ENCODE data around the gene MARCHF6. TPM values are rescaled to one million over a fixed set of nuclear protein-coding genes. Genes with fewer than 3 reads are reported as not detected.

MARCHF6 gene
- total and polyA plus RNA-seq, 2 experiments from 2014 or later, result 70.8 to 77.5 TPM

DNA sequence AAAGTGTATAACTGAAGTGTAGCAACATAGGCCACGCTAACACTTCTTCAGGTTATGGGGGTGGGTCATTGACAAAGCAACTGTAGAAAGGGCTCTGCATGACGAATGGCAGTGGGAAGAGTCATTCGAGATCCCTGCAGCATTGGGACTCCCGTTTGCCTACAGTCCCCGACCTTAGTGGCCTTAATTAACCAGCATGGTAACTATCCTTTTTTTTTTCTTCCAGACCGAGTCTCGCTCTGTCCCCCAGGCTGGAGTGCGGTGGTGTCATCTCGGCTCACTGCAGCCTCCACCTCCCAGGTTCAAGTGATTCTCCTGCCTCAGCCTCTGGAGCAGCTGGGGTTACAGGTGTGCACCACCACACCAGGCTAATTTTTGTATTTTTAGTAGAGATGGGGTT, 31.6 kb upstream of the MARCHF6 start:
- H3K79me2 ChIP-seq (replicated peaks; ENCODE audit: insufficient read depth), result no peaks in the 10 kb centered on the region
- no peaks in the 10 kb centered on the region for H3K36me3 Mint-ChIP-seq (ENCODE audit: low read depth)
- H3K4me2 ChIP-seq, result no peak overlapping the region
- ATAC-seq (no peak), DNase-seq (ENCODE audit: low spot score) (no peak)
- H3K36me3 ChIP-seq (ENCODE audit: insufficient read depth), result no peaks in the 10 kb centered on the region
- H3K4me3 Mint-ChIP-seq, result no peak overlapping the region
- no peaks in the 10 kb centered on the region for H3K4me1 ChIP-seq (ENCODE audit: insufficient read depth)
- no peaks in the 10 kb centered on the region for H3K27me3 ChIP-seq (ENCODE audit: insufficient read depth)
- H3K4me3 ChIP-seq, result no peak overlapping the region
- H4K20me1 ChIP-seq (replicated peaks; ENCODE audit: insufficient read depth), result no peaks in the 10 kb centered on the region
- TF ChIP-seq EZH2 (IDR thresholded peaks at IDR 0.05; ENCODE audit: low read depth, unreplicated experiment), result no peak
- TF ChIP-seq CREB1 (CRISPR knock-in tag; IDR thresholded peaks at IDR 0.05; ENCODE audit: low read depth), result no peak
- no peak for TF ChIP-seq STAT1 (IDR thresholded peaks at IDR 0.05; ENCODE audit: unreplicated experiment)
- no peaks in the 10 kb centered on the region for H3K4me1 Mint-ChIP-seq
- no peak overlapping the region for H3K27ac ChIP-seq (ENCODE audit: low read depth)
- no peaks in the 10 kb centered on the region for H3K9me3 Mint-ChIP-seq
- H3K9me2 ChIP-seq (ENCODE audit: insufficient read depth), result no peaks in the 10 kb centered on the region; the same call in 1 of the 2 replicates
- H3K27ac Mint-ChIP-seq, result no peak overlapping the region
- no peaks in the 10 kb centered on the region for H3F3A ChIP-seq (replicated peaks; ENCODE audit: low read depth)
- no peak overlapping the region for H2AFZ ChIP-seq
- H3K27me3 Mint-ChIP-seq (ENCODE audit: insufficient read depth, low read depth, poor library complexity), result peaks cover 7% of the 10 kb centered on the region

- no peak overlapping the region for H3K4me3 ChIP-seq
- H3K79me2 ChIP-seq (replicated peaks; ENCODE audit: insufficient read depth), result no peaks in the 10 kb centered on the region
- 0 out of 2 replicates have a peak overlapping the region, but pooled peaks have one; percentile 6 for H3K27ac Mint-ChIP-seq
- no peaks in the 10 kb centered on the region for H3K4me1 Mint-ChIP-seq
- H3F3A ChIP-seq (replicated peaks; ENCODE audit: low read depth), result no peaks in the 10 kb centered on the region
- H3K4me3 Mint-ChIP-seq, result no peak overlapping the region
- no peak overlapping the region for H3K4me2 ChIP-seq
- H4K20me1 ChIP-seq (replicated peaks; ENCODE audit: insufficient read depth), result no peaks in the 10 kb centered on the region
- ATAC-seq, result no peak
- H3K9me3 Mint-ChIP-seq, result no peaks in the 10 kb centered on the region
- H3K36me3 ChIP-seq (ENCODE audit: insufficient read depth), result no peaks in the 10 kb centered on the region
- H3K36me3 Mint-ChIP-seq (ENCODE audit: low read depth), result no peaks in the 10 kb centered on the region
- H3K27me3 ChIP-seq (ENCODE audit: insufficient read depth), result no peaks in the 10 kb centered on the region
- H3K27me3 Mint-ChIP-seq (ENCODE audit: insufficient read depth, low read depth, poor library complexity), result peaks cover 7% of the 10 kb centered on the region
- no peak overlapping the region for H2AFZ ChIP-seq
- no peak overlapping the region for H3K27ac ChIP-seq (ENCODE audit: low read depth)
- H3K9me2 ChIP-seq (ENCODE audit: insufficient read depth), result no peaks in the 10 kb centered on the region; the same call in 1 of the 2 replicates
- DNase-seq (ENCODE audit: low spot score), result no peak
- no peaks in the 10 kb centered on the region for H3K4me1 ChIP-seq (ENCODE audit: insufficient read depth)
- TF ChIP-seq ETS1 (IDR thresholded peaks at IDR 0.05), result no peak
- TF ChIP-seq CREB1 (CRISPR knock-in tag; IDR thresholded peaks at IDR 0.05; ENCODE audit: low read depth), result no peak
- TF ChIP-seq ZNF114 (CRISPR knock-in tag; IDR thresholded peaks at IDR 0.05), result no peak
- TF ChIP-seq STAT1 (IDR thresholded peaks at IDR 0.05; ENCODE audit: unreplicated experiment), result no peak
- TF ChIP-seq NANOG (IDR thresholded peaks at IDR 0.05; ENCODE audit: borderline replicate concordance), result no peak
- no peak for TF ChIP-seq CTCF (conservative IDR thresholded peaks at IDR 0.05; ENCODE audit: low read depth in 2 of 2)
- no peak for TF ChIP-seq POLR2AphosphoS5 (IDR thresholded peaks at IDR 0.05; ENCODE audit: low read depth)
- no peak for TF ChIP-seq ZNF462 (CRISPR knock-in tag; IDR thresholded peaks at IDR 0.05)
- no peak for TF ChIP-seq EZH2phosphoT487 (IDR thresholded peaks at IDR 0.05; ENCODE audit: unreplicated experiment)
Observed at GRCh38 chr5:10323588-10324488, 29.7 kb upstream of the MARCHF6 start.

All from GM23338 (cell line).